Fibroblast of lung (primary cell): Measurements from ENCODE around the gene INTS11. TPM values are rescaled to one million over a fixed set of nuclear protein-coding genes. Genes with fewer than 3 reads are reported as not detected.

Experiments
- DNase-seq, 2 donors: peaks; one replicate each; pipeline versions ENCODE4 v3.0.0 to v3.0.0-alpha.2; 2010; ENCODE audit warnings: low read depth in 2 of 2
- H2AFZ ChIP-seq: 2 replicates; pipeline ENCODE4 v1.5.1; 2012; ENCODE audit warnings: low read length, control low read depth, inconsistent platforms
- H3K27ac ChIP-seq: 2 replicates; pipeline ENCODE4 v1.5.1; 2011; ENCODE audit warnings: low read length, control low read depth; ENCODE audit not compliant: insufficient read depth
- H3K27me3 ChIP-seq: 2 replicates; pipeline ENCODE4 v1.5.1; 2011; ENCODE audit warnings: mild to moderate bottlenecking, low read length; ENCODE audit not compliant: control insufficient read depth, insufficient read depth
- H3K36me3 ChIP-seq: 2 replicates; pipeline ENCODE4 v1.5.1; 2011; ENCODE audit warnings: low read length; ENCODE audit not compliant: control insufficient read depth, insufficient read depth
- H3K4me1 ChIP-seq: 2 replicates; pipeline ENCODE4 v1.5.1; 2011; ENCODE audit warnings: low read length; ENCODE audit not compliant: control insufficient read depth, insufficient read depth; ENCODE audit errors: extremely low read depth
- H3K4me2 ChIP-seq: 2 replicates; pipeline ENCODE4 v1.5.1; 2011; ENCODE audit warnings: low read length, control low read depth; ENCODE audit not compliant: insufficient read depth; ENCODE audit errors: extremely low read depth
- H3K4me3 ChIP-seq, 4 experiments: fragments of 200-600 bp in 1 of 4; sonication (generic) in 1 of 4; replicated peaks in 1 of 4; 2 replicates each; pipeline ENCODE4 v1.5.1; 2011 to 2016; ENCODE audit warnings: low read length in 4 of 4, low read depth in 3 of 4, mild to moderate bottlenecking in 3 of 4, control low read depth in 2 of 4, inconsistent platforms in 1 of 4, mixed read lengths in 1 of 4; ENCODE audit not compliant: insufficient read depth in 1 of 4; ENCODE audit errors: control extremely low read depth in 1 of 4
- H3K79me2 ChIP-seq: 2 replicates; pipeline ENCODE4 v1.5.1; 2012; ENCODE audit warnings: mild to moderate bottlenecking, low read length, inconsistent platforms; ENCODE audit not compliant: control insufficient read depth, insufficient read depth
- H3K9ac ChIP-seq: 2 replicates; pipeline ENCODE4 v1.5.1; 2011; ENCODE audit warnings: mild to moderate bottlenecking, low read length, control low read depth; ENCODE audit not compliant: insufficient read depth
- H3K9me3 ChIP-seq: 2 replicates; pipeline ENCODE4 v1.5.1; 2012; ENCODE audit warnings: low read depth, low read length; ENCODE audit not compliant: control insufficient read depth, insufficient read depth
- H4K20me1 ChIP-seq: 2 replicates; pipeline ENCODE4 v1.5.1; 2011; ENCODE audit warnings: low read length; ENCODE audit not compliant: control insufficient read depth, insufficient read depth; ENCODE audit errors: extremely low read depth
- CTCF ChIP-seq, 2 donors: IDR thresholded peaks in 1 of 2; conservative IDR thresholded peaks in 1 of 2; 1 replicate in 1 of 2; 2 replicates in 1 of 2; pipeline ENCODE4 v1.5.1; 2011 to 2012; ENCODE audit warnings: low read length in 2 of 2, control low read depth in 1 of 2, inconsistent platforms in 1 of 2, low read depth in 1 of 2, mild to moderate bottlenecking in 1 of 2
- EZH2 ChIP-seq: IDR thresholded peaks from 2 replicates; pipeline ENCODE4 v1.5.1; 2012; ENCODE audit warnings: low read length, control low read depth, mild to moderate bottlenecking; ENCODE audit errors: missing control alignments
- polyA plus RNA-seq, 2 donors: library from polyadenylated mRNA; depleted of rRNA in 1 of 2; stranded (reverse) in 1 of 2; unstranded in 1 of 2; fragments of >200 nt; gene quantifications; 2 replicates each; pipeline ENCODE4 v1.2.1, GENCODE V29; 2011 to 2012; ENCODE audit warnings: missing spikeins in 1 of 2
- total RNA-seq: library from RNA; depleted of rRNA; stranded (reverse); fragments of >200 nt; gene quantifications from 2 replicates; pipeline ENCODE4 v1.2.1, GENCODE V29; 2014

INTS11 gene
- total and polyA plus RNA-seq, 2 donors (not counting 1 experiment from before 2014, with no cell fraction given) = 44.1 to 69.2 TPM

- Histone ChIP-seq H3K4me2 (no peak overlapping the region), H3K27ac (no peak overlapping the region), H3K79me2 (peaks cover 10% of the 10 kb centered on the region), H3K9ac (no peak overlapping the region), H3K9me3 (no peaks in the 10 kb centered on the region), H4K20me1 (no peaks in the 10 kb centered on the region), H3K27me3 (no peaks in the 10 kb centered on the region), H3K4me3 (no peak overlapping the region), H3K36me3 (peaks cover 36% of the 10 kb centered on the region), H2AFZ (no peak overlapping the region), H3K4me1 (no peaks in the 10 kb centered on the region)
- TF ChIP-seq EZH2 (no peak), CTCF (conservative IDR thresholded peaks at IDR 0.05 in 1 of 2, IDR thresholded peaks at IDR 0.05 in 1 of 2; ENCODE audit: low read depth in 1 of 2, low read length in 2 of 2) (no peak)
- no peak for DNase-seq
Observed at GRCh38 chr1:1336446-1336845, 12.0 kb upstream of the INTS11 start.

GRCh38 chr1:1335792-1336248, 11.4 kb upstream of the INTS11 start:
- Histone ChIP-seq H3K4me2 (no peak overlapping the region), H3K9me3 (no peaks in the 10 kb centered on the region), H3K27ac (no peak overlapping the region), H2AFZ (no peak overlapping the region), H3K27me3 (no peaks in the 10 kb centered on the region), H3K36me3 (peaks cover 29% of the 10 kb centered on the region), H4K20me1 (no peaks in the 10 kb centered on the region), H3K4me1 (no peaks in the 10 kb centered on the region), H3K79me2 (peaks cover 4% of the 10 kb centered on the region), H3K9ac (no peak overlapping the region), H3K4me3 (no peak overlapping the region)
- TF ChIP-seq EZH2 (no peak), CTCF (conservative IDR thresholded peaks at IDR 0.05 in 1 of 2, IDR thresholded peaks at IDR 0.05 in 1 of 2; ENCODE audit: low read depth in 1 of 2, low read length in 2 of 2) (no peak)
- no peak for DNase-seq

- no peak overlapping the region for H3K4me3 ChIP-seq
Observed at GRCh38 chr1:1335283-1335682, 10.8 kb upstream of the INTS11 start.

More at GRCh38 chr1:1335283-1335682, 10.8 kb upstream of the INTS11 start:
- no peak for DNase-seq
- TF ChIP-seq CTCF (conservative IDR thresholded peaks at IDR 0.05 in 1 of 2, IDR thresholded peaks at IDR 0.05 in 1 of 2; ENCODE audit: low read depth in 1 of 2, low read length in 2 of 2) (no peak), EZH2 (no peak)
- H2AFZ ChIP-seq = no peak overlapping the region
- no peak overlapping the region for H3K9ac ChIP-seq
- H3K4me1 ChIP-seq = no peaks in the 10 kb centered on the region
- H4K20me1 ChIP-seq = no peaks in the 10 kb centered on the region
- no peaks in the 10 kb centered on the region for H3K9me3 ChIP-seq
- peaks cover 24% of the 10 kb centered on the region for H3K36me3 ChIP-seq
- no peak overlapping the region for H3K4me2 ChIP-seq
- no peak overlapping the region for H3K27ac ChIP-seq
- H3K79me2 ChIP-seq = no peaks in the 10 kb centered on the region
- no peaks in the 10 kb centered on the region for H3K27me3 ChIP-seq
